Stimulated activated CD8-positive, alpha-beta memory T cell treated with anti-CD3 and anti-CD28 coated beads, Interleukin-7, amount 100 ng/mL, for 24 hours (primary cell): ENCODE results near the gene NPC1.

Experiments used
- DNase-seq: peaks from one replicate; pipeline ENCODE4 v3.0.0-alpha.2; 2020; ENCODE audit warnings: low read depth

Gene NPC1

GRCh38 chr18:23547846-23548245 lies 38.5 kb downstream of the NPC1 start:
- DNase-seq, result no peak

- DNase-seq, result no peak
Measured at GRCh38 chr18:23547306-23547705, 39.0 kb downstream of the NPC1 start.

- no peak for DNase-seq
Measured at GRCh38 chr18:23545247-23545789, 41.0 kb downstream of the NPC1 start.

GRCh38 chr18:23542461-23542860 lies 43.8 kb downstream of the NPC1 start:
- DNase-seq, result no peak

GRCh38 chr18:23541349-23542093 lies 44.8 kb downstream of the NPC1 start:
- no peak for DNase-seq

DNA sequence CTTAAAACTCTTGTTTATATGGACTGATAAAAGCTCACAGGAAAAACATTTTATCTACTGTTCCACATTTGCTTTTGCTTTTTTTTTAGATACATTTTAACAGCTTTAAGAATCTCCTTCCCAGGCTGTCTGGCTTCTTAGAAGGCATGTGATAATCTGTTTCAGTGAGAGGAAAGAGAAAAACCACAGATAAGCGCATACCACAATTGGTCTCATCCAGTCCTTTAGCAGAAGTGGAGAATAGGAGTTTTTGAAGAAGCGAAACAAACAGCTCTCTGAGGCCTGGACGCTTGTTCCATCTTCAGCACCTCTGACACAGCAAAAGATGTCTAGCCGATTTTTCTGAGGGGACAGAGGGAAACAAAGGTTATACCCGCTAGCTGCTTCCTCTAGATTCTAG lies 45.4 kb downstream of the NPC1 start:
- DNase-seq, result no peak

DNA sequence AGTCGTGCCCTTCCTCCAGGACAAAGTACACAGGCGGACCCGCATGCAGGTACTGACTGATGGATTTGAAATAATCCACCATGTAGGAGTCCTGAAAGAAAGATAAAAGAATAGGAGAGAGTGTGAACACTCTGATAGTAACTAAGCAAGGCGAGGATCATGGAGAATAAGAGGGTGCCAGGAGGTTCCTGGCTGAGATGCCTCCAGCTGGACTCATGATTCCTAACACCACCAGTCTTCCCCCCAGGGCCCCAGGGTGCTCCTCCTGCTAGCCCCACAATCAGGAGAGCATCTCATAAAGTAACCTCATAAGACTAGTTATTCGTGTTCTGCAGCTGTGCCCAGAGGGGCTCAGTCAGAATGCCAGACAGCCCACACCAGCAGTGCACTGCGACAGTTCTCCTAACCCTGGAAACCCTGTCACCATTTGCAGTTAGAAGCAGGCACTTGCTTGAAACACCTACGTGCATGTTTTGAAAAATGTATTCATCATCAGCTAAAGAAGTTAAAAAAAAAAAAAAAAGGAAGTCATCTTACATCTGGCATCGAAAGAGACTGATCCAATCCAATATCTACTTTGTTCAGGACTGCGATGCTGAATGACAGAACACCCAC lies 46.3 kb downstream of the NPC1 start:
- DNase-seq, result no peak

DNA sequence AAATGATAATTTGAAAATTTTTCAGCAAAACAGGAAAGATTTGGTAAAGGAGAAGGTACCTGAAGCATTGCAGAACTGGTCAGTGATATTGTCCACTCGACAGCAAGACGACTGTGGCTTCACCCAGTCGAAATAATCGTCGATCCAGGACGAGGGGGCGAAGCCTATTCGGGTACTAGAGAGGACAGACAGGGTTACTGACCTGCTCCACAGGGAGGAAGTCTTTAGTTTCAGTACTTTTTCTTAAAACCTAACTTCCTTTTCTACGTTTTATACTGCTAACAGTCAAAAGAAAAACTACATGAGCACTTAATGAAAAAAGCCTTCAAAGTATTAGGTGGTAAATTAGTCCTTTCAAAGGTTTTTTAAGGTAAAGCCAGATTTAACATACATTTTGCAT lies 47.0 kb downstream of the NPC1 start:
- DNase-seq, result no peak

DNA sequence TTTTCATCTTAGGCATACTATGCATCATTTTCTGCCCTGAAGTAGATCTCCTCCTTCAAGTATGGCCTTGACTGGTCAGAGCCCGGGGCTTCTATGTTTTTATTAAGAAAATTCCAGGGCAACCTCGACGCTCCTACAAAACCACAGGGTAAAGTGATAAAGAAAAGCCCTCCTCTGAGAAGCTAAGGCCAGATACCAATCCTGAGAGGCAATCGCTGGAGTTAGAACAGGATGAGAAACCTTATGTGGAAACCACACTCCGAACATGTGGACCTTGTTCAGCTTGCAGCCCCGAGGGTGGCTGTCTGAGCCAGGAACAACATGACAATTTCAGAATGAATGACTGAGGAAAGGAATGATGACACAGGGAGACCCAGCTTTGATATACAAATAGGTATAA lies 47.4 kb downstream of the NPC1 start:
- no peak for DNase-seq

GRCh38 chr18:23538001-23538400 lies 48.3 kb downstream of the NPC1 start:
- DNase-seq, result no peak

DNA sequence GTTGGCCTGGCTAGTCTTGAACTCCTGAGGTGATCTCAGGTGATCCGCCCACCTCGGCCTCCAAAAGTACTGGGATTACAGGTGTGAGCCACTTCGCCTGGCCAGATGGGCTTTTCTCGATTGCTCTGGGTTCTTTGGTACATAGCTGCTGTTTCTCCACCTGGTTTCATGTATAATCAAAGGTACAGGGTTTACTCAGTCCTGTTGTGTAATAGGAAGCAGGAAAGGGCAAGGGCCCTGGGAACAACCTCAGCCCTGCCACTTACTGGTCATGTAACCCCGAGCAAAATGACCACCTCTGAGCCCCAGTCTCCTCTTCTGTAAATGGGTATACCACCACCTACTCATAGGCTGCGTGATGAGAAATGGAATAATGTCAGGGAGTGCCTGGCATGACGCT lies 49.0 kb downstream of the NPC1 start:
- DNase-seq, result no peak

- DNase-seq, result no peak
Measured at GRCh38 chr18:23536204-23536603, 50.1 kb downstream of the NPC1 start.

DNA sequence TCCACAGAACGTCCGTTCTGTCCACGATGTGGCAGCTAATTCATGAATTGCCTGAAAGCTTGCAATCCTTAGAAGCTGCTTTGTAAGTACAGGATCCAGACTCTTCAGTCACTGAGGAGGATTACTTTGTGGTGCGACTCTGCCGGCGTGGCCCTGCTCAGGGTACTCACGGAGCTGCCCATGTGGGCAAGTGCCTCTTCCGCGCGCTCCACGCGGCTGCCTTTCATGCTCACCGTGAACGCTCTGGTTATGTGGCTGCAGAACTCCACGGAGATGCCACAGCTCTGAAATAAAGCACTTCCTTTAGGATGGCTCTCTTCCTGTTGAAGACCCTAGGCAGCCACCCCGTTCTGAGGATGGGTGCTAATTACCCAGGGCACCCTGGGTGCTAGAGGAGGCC lies 52.0 kb downstream of the NPC1 start:
- DNase-seq, result no peak

GRCh38 chr18:23532848-23533247 lies 53.5 kb downstream of the NPC1 start:
- no peak for DNase-seq

- no peak for DNase-seq
Measured at GRCh38 chr18:23531912-23532311, 54.4 kb downstream of the NPC1 start.

- no peak for DNase-seq
Measured at GRCh38 chr18:23530195-23530594, 56.1 kb downstream of the NPC1 start.

DNA sequence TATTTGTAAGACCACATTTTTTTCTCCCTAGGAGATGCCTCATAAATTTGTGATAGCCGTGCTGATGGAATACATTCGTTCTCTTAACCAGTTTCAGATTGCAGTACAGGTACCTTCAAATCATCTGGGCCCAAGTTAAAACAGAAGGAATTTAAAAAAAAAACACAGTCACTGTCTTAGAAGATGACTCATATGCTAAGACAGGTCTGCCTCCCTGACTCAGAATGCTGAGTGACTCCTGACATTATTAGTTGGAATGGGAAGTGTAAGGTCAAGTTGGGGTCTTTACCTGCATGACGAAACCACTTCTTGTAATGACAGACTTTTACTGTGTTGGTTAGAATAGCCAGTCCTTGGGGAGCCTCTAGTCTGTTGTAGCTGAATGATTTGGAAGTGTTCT lies 56.7 kb downstream of the NPC1 start:
- DNase-seq, result no peak

GRCh38 chr18:23528580-23529472 lies 57.5 kb downstream of the NPC1 start:
- DNase-seq, result no peak

DNA sequence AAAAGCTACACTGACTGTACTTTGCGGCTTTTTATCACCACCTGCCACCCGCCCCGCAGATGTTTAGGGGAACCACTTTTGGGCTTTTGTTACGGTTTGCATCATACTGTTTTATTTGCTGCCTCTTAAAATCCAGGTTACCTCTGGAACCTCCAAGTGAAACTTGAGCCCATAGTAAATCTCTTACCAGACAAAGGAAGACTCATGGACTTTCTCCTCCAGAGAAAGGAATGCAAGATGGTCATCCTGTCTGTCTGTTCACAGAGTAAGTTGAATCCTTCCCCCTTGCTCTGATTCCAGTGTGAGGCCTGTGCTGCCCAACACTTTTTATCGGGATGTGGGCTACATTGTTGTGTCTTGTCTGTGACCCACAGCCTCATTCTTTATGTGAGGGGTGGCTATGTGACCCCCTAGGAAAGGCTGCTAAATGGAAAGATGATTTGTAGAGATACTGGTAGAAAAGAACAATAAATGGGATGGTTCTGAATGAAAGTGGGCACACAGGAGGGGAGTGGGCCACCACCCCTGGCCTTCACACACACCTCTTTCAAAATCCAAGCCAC lies 59.7 kb downstream of the NPC1 start:
- no peak for DNase-seq

- DNase-seq, result no peak
Measured at GRCh38 chr18:23524213-23524707, 62.0 kb downstream of the NPC1 start.

DNA sequence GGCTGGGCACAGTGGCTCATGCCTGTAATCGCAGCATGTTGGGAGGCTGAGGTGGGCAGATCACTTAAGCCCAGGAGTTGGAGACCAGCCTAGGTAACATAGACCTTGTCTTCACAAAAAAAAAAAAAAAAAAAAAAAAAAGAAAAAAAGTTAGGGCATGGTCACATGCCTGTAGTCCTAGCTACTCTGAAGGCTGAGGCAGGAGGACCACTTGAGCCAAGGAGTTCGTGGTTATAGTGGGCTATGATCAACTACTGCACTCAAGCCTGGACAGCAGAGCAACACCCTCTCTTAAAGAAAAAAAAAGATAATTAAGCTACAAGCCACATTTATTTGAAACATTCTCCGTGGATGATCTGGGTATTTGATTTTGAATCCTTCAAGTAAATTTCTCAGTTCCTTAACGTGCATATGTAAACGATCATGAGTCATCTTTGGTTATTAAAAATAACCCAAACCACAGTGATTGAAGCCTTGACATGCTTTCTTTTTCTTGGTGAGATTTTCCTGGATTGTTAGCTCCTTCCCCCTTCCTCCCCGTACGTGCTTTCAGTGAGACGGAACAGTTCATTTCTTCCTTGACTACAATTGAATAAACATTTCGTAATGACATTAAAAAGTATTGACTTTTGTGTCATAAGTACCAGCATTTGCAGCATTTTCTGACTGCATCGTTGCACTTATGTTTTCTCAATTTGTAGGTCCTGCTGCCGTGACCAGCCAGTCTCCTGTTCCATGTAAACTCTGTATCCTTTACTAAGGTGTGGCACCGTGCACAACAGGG lies 62.7 kb downstream of the NPC1 start:
- no peak for DNase-seq
